D721Med (cell line): Measurements from ENCODE around the gene PROS1.
"Not testable (repeated sequence)": the region's sequence is repeated elsewhere in the genome, so short reads cannot be mapped to it uniquely, and the experiment has no call there.

Experiments used
- DNase-seq: peaks from one replicate; pipeline ENCODE4 v3.0.0; 2011; ENCODE audit warnings: low spot score; ENCODE audit not compliant: insufficient read length
- FAIRE-seq: peaks from 2 replicates; lab custom pipeline; 2011; peaks lifted over from hg19 to GRCh38; lab: Jason Lieb, UNC
- TF ChIP-seq, protein P1 (sequence below): IDR thresholded peaks from 2 replicates; pipeline ENCODE4 v1.5.1; 2012; ENCODE audit warnings: mild to moderate bottlenecking, control low read depth; ENCODE audit not compliant: insufficient read depth; ENCODE audit errors: missing control alignments

The PROS1 gene

DNA sequence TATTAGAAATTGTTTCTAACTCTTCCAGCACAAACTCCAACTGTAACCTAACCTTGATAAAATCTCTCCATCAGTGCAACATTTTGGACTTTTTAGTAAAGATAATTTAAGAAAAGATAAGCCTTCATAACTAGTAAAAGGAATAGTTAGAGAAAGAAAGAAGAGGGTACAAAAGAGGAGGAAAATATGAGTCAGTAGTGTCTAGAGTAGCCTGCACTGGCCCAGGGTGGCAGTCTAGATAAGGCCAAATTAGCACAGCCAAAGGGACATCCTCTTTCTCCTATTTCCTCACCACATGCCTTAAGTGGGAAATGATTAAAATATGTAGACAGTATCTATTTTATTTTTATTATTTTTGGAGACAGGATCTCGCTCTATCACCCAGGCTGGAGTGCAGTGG, 3.7 kb downstream of the PROS1 start:
- FAIRE-seq (no peak), DNase-seq (no peak)
- TF ChIP-seq, protein P1, sequence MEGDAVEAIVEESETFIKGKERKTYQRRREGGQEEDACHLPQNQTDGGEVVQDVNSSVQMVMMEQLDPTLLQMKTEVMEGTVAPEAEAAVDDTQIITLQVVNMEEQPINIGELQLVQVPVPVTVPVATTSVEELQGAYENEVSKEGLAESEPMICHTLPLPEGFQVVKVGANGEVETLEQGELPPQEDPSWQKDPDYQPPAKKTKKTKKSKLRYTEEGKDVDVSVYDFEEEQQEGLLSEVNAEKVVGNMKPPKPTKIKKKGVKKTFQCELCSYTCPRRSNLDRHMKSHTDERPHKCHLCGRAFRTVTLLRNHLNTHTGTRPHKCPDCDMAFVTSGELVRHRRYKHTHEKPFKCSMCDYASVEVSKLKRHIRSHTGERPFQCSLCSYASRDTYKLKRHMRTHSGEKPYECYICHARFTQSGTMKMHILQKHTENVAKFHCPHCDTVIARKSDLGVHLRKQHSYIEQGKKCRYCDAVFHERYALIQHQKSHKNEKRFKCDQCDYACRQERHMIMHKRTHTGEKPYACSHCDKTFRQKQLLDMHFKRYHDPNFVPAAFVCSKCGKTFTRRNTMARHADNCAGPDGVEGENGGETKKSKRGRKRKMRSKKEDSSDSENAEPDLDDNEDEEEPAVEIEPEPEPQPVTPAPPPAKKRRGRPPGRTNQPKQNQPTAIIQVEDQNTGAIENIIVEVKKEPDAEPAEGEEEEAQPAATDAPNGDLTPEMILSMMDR = no peak

- FAIRE-seq (no peak), DNase-seq (no peak)
- TF ChIP-seq, protein P1 = no peak
Measured at GRCh38 chr3:93969443-93969842, 4.3 kb downstream of the PROS1 start.

- DNase-seq, FAIRE-seq: not testable (repeated sequence)
Measured at GRCh38 chr3:93965106-93965505, 8.6 kb downstream of the PROS1 start.

- DNase-seq (no peak), FAIRE-seq (no peak)
- TF ChIP-seq, protein P1 = no peak
Measured at GRCh38 chr3:93962798-93963197, 10.9 kb downstream of the PROS1 start.

DNA sequence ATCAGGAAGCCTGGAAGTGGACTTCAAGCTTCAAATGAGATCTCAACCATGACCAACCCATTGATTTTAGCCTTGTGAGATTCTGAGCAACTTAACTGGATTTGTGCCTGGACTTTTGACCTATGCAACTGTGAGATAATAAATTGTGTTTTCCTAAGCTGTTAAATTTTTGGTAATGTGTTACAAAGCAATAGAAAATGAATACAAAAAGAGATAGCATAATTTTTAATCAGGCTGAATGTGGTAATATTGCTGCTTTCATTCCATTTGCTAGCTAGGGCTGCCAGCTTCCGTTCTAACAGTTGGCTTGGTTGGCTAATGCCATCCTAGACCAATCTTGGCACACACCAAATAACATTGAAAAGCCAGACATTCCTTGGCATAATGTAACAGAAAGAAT, 12.2 kb downstream of the PROS1 start:
- DNase-seq = no peak
- no peak for FAIRE-seq
- TF ChIP-seq, protein P1 = no peak

- TF ChIP-seq, protein P1 = no peak
- no peak for FAIRE-seq
- no peak for DNase-seq
Measured at GRCh38 chr3:93961026-93961425, 12.7 kb downstream of the PROS1 start.

DNA sequence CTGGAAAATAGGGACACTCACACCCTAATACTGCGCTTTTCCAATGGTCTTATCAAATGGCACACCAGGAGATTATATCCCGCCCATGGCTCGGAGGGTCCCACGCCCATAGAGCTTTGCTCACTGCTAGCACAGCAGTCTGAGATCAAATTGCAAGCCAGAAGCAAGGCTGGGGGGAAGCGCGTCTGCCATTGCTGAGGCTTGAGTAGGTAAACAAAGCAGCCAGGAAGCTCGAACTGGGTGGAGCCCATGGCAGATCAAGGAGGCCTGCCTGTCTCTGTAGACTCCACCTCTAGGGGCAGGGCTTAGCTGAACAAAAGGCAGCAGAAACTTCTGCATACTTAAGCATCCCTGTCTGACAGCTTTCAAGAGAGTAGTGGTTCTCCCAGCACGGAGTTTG, 23.7 kb downstream of the PROS1 start:
- DNase-seq, FAIRE-seq: not testable (repeated sequence)

GRCh38 chr3:93937485-93937884, 36.2 kb downstream of the PROS1 start:
- DNase-seq, FAIRE-seq: not testable (repeated sequence)

DNA sequence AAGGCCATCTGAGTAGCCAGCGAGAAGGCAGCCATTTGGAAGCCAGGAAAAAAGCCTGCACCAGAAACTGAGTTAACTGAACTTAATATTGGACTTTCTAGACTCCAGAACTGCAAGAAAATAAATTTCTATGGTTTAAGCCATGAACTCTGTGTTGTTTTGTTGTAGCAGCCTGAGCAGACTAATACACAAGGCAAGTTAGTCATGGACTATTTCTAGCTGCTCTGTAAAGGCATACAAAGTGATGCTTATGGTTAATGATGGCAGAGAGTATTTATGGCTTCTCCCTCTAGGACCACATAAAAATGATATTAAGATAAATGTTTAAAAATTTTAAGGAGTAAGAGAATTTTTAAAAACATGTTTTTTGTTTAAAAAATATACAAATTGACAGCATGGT, 37.1 kb downstream of the PROS1 start:
- TF ChIP-seq, protein P1 = no peak
- no peak for FAIRE-seq
- DNase-seq = no peak
